Panc1 (cell line): ENCODE results near the gene SLC7A6. TPM values are rescaled to one million over a fixed set of nuclear protein-coding genes. Genes with fewer than 3 reads are reported as not detected.

Experiments
- ATAC-seq: fragments of 200-7000 bp; cut with Tn5 transposase; 2 replicates; pipeline ENCODE4 v1.9.1; 2020; ENCODE audit warnings: mild to moderate bottlenecking, moderate library complexity
- BruUV-seq: library from RNA; stranded (reverse); fragments of 400-500 nt; replicated peaks from 2 replicates; lab custom pipeline; 2021; lab: Mats Ljungman, UMichigan
- CTCF ChIA-PET: fragments of 300-600 bp; sonication (Branson Sonifier 250); formaldehyde crosslinking; loops from one replicate; lab custom pipeline; 2022; ENCODE audit warnings: antibody characterized with exemption; lab: Charles Lee
- POLR2A ChIA-PET: fragments of 300-600 bp; sonication (Branson Sonifier 250); formaldehyde crosslinking; loops from one replicate; lab custom pipeline; 2022; ENCODE audit warnings: antibody characterized with exemption; lab: Charles Lee
- DNase-seq: peaks from one replicate; pipeline ENCODE4 v3.0.0-alpha.2; 2010; ENCODE audit warnings: low read depth, low spot score
- H3K27ac ChIP-seq: 2 replicates; pipeline ENCODE4 v1.5.1; 2011; ENCODE audit warnings: mild to moderate bottlenecking, low read length, inconsistent platforms
- H3K27me3 ChIP-seq: fragments of 200-500 bp; sonication (Bioruptor generic); 2 replicates; pipeline ENCODE4 v1.6.0; 2014; ENCODE audit warnings: low read length, inconsistent platforms; ENCODE audit not compliant: control insufficient read depth, insufficient read depth
- H3K36me3 ChIP-seq: fragments of 200-500 bp; sonication (Bioruptor generic); 2 replicates; pipeline ENCODE4 v1.5.1; 2014; ENCODE audit warnings: inconsistent platforms, mild to moderate bottlenecking, low read length, moderate library complexity; ENCODE audit not compliant: control insufficient read depth, insufficient read depth
- H3K4me1 ChIP-seq: 2 replicates; pipeline ENCODE4 v1.5.1; 2011; ENCODE audit warnings: inconsistent platforms, mild to moderate bottlenecking, low read length, moderate library complexity; ENCODE audit not compliant: control insufficient read depth, insufficient read depth
- H3K4me3 ChIP-seq, 2 experiments: 2 replicates each; pipeline ENCODE4 v1.5.1; 2011 to 2012; ENCODE audit warnings: low read depth in 2 of 2, low read length in 2 of 2, mild to moderate bottlenecking in 2 of 2, inconsistent platforms in 1 of 2, moderate library complexity in 1 of 2
- H3K9me3 ChIP-seq: fragments of 200-500 bp; sonication (Bioruptor generic); 2 replicates; pipeline ENCODE4 v1.5.1; 2014; ENCODE audit warnings: low read depth, mild to moderate bottlenecking, inconsistent platforms, low read length, moderate library complexity; ENCODE audit not compliant: control insufficient read depth, insufficient read depth
- POLR2AphosphoS5 ChIP-seq: IDR thresholded peaks from 2 replicates; pipeline ENCODE4 v1.6.1; 2012; ENCODE audit warnings: mild to moderate bottlenecking, low read depth, low read length, moderate library complexity
- SIN3A ChIP-seq: IDR thresholded peaks from 2 replicates; pipeline ENCODE4 v1.6.1; 2012; ENCODE audit warnings: low read depth, mild to moderate bottlenecking, low read length, moderate library complexity, borderline replicate concordance; ENCODE audit not compliant: insufficient read depth
- TCF7L2 ChIP-seq: IDR thresholded peaks from 2 replicates; pipeline ENCODE4 v1.6.1; 2011; ENCODE audit warnings: mild to moderate bottlenecking, low read depth, low read length, inconsistent platforms
- in situ Hi-C: cut with HindIII; loops from 2 replicates; pipeline ENCODE4 v1.10.0; 2016; ENCODE audit warnings: low sequenced_read_pairs, low pct_unique_long_range_greater_than_20kb
- intact Hi-C: fragments of 100-400 bp; cut with micrococcal nuclease; formaldehyde crosslinking; loops from one replicate; pipeline ENCODE4 v1.10.0; 2022; ENCODE audit not compliant: unreplicated experiment
- total RNA-seq: library from RNA; stranded (reverse); gene quantifications from one replicate; pipeline ENCODE4 v1.2.1, GENCODE V29; 2021; ENCODE audit not compliant: unreplicated experiment
- TF ChIP-seq, protein P1 (sequence below), 2 experiments: IDR thresholded peaks; 2 replicates each; pipeline ENCODE4 v1.6.1; 2011 to 2012; ENCODE audit warnings: low read depth in 2 of 2, control low read depth in 1 of 2, low read length in 1 of 2, mild to moderate bottlenecking in 1 of 2, moderate library complexity in 1 of 2; ENCODE audit not compliant: insufficient read depth in 1 of 2
- TF ChIP-seq, protein P2 (sequence below): fragments of 450-650 bp; IDR thresholded peaks from 2 replicates; pipeline ENCODE4 v1.5.1; 2017; ENCODE audit warnings: mild to moderate bottlenecking

SLC7A6 gene
- total RNA-seq, 1 experiment from 2014 or later: 58.9 TPM

DNA sequence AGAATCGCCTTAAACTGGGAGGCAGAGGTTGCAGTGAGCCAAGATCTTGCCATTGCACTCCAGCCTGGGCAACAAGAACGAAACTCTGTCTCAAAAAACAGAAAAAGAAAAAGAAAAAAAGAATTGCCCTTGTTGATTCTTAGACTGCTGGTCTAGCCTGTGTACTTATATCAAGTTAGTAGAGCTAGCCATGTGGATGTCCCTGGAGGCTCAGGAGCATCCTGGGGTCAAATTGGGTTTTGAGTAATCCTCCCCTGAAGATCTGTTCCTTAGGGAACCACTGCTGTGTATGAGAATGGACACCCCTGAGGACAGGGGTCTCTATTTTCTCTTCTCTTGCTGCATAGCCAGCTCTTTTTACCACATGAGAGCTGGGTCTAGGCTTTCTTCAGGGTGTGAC, 24.9 kb downstream of the SLC7A6 start:
- ChIA-PET POLR2A (interaction anchor here (0.6 kb wide), 1 partner anchor 10 kb away, joined by 3 read pairs; no protein-coding TSS in a partner anchor), CTCF (no interaction called here)
- no peaks in the 10 kb centered on the region; the same call in 1 of the 2 replicates for H3K36me3 ChIP-seq
- no peak overlapping the region for H3K4me3 ChIP-seq
- TF ChIP-seq SIN3A (no peak), TCF7L2 (no peak), POLR2AphosphoS5 (no peak)
- TF ChIP-seq, protein P1, sequence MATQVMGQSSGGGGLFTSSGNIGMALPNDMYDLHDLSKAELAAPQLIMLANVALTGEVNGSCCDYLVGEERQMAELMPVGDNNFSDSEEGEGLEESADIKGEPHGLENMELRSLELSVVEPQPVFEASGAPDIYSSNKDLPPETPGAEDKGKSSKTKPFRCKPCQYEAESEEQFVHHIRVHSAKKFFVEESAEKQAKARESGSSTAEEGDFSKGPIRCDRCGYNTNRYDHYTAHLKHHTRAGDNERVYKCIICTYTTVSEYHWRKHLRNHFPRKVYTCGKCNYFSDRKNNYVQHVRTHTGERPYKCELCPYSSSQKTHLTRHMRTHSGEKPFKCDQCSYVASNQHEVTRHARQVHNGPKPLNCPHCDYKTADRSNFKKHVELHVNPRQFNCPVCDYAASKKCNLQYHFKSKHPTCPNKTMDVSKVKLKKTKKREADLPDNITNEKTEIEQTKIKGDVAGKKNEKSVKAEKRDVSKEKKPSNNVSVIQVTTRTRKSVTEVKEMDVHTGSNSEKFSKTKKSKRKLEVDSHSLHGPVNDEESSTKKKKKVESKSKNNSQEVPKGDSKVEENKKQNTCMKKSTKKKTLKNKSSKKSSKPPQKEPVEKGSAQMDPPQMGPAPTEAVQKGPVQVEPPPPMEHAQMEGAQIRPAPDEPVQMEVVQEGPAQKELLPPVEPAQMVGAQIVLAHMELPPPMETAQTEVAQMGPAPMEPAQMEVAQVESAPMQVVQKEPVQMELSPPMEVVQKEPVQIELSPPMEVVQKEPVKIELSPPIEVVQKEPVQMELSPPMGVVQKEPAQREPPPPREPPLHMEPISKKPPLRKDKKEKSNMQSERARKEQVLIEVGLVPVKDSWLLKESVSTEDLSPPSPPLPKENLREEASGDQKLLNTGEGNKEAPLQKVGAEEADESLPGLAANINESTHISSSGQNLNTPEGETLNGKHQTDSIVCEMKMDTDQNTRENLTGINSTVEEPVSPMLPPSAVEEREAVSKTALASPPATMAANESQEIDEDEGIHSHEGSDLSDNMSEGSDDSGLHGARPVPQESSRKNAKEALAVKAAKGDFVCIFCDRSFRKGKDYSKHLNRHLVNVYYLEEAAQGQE (IDR thresholded peaks at IDR 0.05; ENCODE audit: insufficient read depth in 1 of 2, low read depth in 2 of 2, low read length in 1 of 2): no peak
- TF ChIP-seq, protein P2, sequence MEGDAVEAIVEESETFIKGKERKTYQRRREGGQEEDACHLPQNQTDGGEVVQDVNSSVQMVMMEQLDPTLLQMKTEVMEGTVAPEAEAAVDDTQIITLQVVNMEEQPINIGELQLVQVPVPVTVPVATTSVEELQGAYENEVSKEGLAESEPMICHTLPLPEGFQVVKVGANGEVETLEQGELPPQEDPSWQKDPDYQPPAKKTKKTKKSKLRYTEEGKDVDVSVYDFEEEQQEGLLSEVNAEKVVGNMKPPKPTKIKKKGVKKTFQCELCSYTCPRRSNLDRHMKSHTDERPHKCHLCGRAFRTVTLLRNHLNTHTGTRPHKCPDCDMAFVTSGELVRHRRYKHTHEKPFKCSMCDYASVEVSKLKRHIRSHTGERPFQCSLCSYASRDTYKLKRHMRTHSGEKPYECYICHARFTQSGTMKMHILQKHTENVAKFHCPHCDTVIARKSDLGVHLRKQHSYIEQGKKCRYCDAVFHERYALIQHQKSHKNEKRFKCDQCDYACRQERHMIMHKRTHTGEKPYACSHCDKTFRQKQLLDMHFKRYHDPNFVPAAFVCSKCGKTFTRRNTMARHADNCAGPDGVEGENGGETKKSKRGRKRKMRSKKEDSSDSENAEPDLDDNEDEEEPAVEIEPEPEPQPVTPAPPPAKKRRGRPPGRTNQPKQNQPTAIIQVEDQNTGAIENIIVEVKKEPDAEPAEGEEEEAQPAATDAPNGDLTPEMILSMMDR: no peak
- in situ Hi-C loops: no loop called here
- no TSS peak for BruUV-seq
- no peak overlapping the region for H3K27ac ChIP-seq
- no peak for ATAC-seq
- intact Hi-C loops: no loop called here
- H3K4me1 ChIP-seq: no peaks in the 10 kb centered on the region
- no peaks in the 10 kb centered on the region for H3K27me3 ChIP-seq
- no peaks in the 10 kb centered on the region for H3K9me3 ChIP-seq
- no peak for DNase-seq

DNA sequence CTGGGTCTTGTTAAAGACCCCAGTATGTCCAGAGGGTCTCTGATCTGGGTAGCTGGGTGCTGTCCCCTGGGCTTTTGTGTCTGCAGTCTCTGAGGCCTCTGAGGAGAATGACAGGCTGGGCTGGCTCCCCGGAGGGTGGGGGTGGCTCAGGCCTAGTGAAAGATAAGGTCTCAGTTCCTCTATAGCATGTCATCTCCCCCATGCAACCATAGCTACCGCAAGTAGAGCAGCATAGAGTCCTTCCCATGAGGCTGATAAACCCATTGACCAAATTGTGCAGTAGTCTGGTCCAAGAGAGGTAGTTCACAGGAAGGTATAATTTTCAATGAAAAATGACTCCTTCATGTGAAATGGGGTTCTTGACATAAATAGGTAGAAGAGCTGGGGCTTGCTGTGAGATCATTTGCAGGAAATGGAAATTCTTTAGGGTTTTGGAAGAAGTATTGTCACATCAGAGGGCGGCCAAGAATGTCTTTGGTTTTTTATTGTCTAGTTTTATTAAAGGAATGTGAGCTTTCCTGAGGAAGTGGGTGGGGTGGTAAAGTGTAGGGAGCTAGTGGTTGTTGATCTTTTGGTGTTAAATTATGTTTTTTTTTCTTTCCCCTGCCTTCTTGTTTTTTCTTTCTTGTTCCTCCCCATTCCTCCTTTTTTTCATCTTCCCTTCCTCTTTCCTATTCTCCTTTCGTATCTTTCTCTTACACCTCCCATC, 25.4 kb downstream of the SLC7A6 start:
- Histone ChIP-seq H3K4me1 (no peaks in the 10 kb centered on the region), H3K9me3 (no peaks in the 10 kb centered on the region), H3K4me3 (no peak overlapping the region), H3K27me3 (no peaks in the 10 kb centered on the region), H3K36me3 (no peaks in the 10 kb centered on the region; the same call in 1 of the 2 replicates), H3K27ac (no peak overlapping the region)
- ChIA-PET CTCF (no interaction called here), POLR2A (interaction anchor here (0.6 kb wide), 1 partner anchor 10 kb away, joined by 3 read pairs; no protein-coding TSS in a partner anchor)
- BruUV-seq: no TSS peak
- DNase-seq: no peak
- intact Hi-C loops: no loop called here
- ATAC-seq: no peak
- no peak for TF ChIP-seq TCF7L2
- TF ChIP-seq SIN3A: no peak
- TF ChIP-seq POLR2AphosphoS5: no peak
- TF ChIP-seq, protein P1 (IDR thresholded peaks at IDR 0.05; ENCODE audit: insufficient read depth in 1 of 2, low read depth in 2 of 2, low read length in 1 of 2): no peak
- in situ Hi-C loops: no loop called here
